Activated T-cell treated with anti-CD3 and anti-CD28 coated beads for 1 hour (primary cell): ENCODE results near the gene VCL.
"Not testable (repeated sequence)": the region's sequence is repeated elsewhere in the genome, so short reads cannot be mapped to it uniquely, and the experiment has no call there.

Experiments used
- DNase-seq: peaks from one replicate; pipeline ENCODE4 v3.0.0-alpha.2; 2020; ENCODE audit warnings: low read depth

Gene VCL

DNA sequence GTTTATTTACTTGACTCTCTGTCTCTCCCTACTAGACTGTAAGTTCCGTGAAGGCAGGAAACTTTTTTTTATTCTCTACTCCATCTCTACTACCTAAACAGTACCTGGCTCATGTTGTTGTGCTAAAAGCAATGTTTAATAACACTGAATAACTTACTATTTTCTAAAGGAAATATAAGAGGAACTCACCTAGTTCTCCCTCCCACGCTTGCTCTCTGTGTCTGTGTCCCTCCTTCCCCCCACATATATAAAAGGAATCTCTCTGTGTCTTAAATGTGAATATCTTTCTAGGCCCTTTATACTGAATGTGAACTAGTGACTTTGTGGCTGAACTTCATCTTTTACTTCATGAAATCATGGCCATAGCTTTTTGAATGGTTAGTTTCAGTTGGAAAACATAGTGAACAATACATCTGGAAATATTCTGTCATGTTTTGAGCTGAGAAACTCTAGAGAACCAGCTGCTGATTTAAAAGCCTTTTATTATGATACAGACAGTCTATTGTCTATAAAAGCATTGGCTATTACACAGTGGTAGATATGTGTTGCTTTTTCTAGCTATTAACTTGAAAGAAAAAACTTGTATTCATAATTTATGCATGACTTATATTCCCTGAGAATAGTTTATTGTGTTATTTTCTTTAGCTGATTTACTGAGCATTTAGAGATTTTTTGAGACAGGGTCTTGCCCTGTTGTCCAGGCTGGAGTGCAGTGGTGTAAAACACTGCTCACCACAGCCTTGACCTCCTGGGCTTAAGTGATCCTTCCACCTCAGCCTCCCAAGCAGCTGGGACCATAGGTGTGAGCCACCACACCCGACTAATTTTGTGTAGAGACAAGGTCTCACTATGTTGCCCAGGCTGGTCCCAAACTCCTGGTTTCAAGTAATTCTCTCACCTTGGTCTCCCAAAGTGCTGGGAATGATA, 42.5 kb downstream of the VCL start:
- DNase-seq = no peak

GRCh38 chr10:74044419-74044818, 46.5 kb downstream of the VCL start:
- no peak for DNase-seq

GRCh38 chr10:74047304-74047703, 49.4 kb downstream of the VCL start:
- no peak for DNase-seq

DNA sequence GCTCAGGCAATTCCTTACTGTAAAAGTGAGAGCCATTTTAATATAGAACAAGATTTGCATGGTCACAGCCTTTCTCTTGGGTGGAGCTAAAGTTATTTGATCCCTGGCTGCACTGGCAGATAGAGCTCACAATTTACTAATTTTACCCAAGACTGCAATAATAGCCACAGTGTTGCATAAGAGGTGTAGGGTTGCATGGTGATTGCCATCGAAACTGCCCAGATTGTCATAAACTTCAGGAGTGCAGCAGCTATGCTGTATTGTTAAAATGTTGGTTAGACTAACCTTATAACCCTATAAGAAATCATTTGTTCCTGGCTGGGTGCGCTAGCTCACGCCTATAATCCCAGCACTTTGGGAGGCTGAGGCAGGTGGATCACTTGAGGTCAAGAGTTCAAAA, 50.0 kb downstream of the VCL start:
- DNase-seq = no peak

- DNase-seq = no peak
Observed at GRCh38 chr10:74048433-74048832, 50.5 kb downstream of the VCL start.

GRCh38 chr10:74049955-74050354, 52.0 kb downstream of the VCL start:
- no peak for DNase-seq

DNA sequence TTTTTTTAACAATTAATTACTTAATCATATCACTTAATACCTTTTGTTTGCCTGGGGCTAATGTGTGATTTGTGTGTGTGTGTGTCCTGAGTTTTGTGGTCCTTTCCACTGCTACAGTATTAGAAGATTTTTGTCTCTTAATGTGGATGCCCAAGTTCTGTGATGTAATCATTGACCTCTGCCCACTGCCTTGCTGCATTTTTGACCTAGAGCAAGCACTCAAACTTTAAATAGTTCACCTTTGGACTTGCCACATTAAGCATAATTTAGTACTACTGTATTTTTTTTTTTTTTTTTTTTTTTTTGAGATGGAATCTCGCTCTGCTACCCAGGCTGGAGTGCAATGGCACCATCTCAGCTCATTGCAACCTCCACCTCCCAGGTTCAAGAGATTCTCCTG, 52.7 kb downstream of the VCL start:
- DNase-seq = no peak

GRCh38 chr10:74051736-74052342, 53.9 kb downstream of the VCL start:
- no peak for DNase-seq

GRCh38 chr10:74052994-74053393, 55.1 kb downstream of the VCL start:
- no peak for DNase-seq

GRCh38 chr10:74055383-74056049, 57.6 kb downstream of the VCL start:
- DNase-seq = no peak

GRCh38 chr10:74056050-74056818, 58.3 kb downstream of the VCL start:
- DNase-seq = no peak

DNA sequence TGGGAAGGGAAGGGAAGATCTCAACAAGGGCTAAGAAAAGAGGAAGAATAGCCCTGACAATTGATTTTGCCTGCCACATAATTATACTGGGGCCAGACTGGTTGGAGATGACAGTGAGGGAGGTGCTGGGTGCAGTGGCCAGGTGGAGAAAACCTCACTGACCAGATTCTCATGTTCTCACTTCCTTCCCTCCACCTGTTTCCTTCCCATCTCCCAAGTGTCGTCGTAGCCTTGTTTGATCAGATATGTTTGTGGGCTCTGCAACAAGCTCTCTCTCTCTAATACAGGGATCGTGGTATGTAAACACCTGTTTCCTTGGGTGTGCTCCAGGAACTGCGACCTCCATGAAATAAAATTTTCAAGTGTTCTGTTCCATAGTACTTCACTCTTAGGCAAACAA, 60.2 kb downstream of the VCL start:
- DNase-seq = no peak

- no peak for DNase-seq
Observed at GRCh38 chr10:74058658-74059057, 60.7 kb downstream of the VCL start.

DNA sequence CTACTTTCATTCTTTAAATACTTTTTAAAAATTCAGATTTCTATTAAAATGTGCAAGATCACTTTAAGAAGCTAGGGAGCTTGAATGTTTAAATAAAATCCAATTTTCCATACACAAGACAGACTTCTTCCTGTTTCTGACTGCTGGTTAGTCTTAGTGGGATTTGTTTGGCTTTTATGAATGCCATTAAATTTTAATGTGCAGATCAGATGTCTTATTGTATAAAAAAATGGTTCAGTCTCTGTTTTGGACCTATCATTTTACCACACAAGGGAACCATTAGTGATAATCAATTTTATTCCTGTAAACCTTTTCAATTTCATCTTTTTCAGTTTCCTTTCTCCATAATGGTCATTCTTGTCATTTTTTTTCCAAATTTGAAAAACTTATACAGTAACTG, 63.2 kb downstream of the VCL start:
- DNase-seq = no peak

DNA sequence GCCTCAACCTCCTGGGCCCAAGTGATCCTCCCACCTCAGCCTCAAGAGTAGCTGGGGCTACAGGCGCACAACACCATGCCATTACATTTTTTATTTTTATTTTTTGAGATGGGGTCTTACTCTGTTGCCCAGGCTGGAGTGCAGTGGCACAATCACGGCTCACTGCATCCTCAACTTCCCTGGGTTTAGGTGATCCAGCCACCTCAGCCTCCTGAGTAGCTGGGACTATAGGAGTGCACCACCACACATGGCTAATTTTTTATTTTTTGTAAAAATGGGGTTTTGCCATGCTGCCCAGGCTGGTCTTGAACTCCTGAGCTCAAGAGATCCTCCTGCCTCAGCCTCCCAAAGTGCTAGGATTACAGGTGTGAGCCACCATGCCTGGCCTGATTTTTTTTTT, 64.1 kb downstream of the VCL start:
- not testable (repeated sequence) for DNase-seq

DNA sequence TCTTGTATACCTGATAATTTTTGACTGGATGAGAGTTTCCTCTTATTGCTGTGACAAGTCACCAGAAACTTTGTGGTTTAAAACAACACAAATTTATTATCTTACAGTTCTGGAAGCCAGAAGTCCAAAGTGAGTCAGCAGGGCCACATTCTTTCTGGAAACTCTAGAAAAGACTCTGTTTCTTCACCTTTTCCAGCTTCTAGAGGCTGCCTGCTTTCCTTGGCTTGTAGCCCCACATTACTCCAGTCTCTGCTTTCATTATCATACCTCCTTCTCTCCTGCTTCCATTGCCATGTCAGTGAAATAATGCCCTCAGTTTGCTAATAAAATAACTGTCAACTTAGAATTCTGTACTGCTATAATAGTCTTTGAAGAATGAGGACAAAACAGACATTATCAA, 65.3 kb downstream of the VCL start:
- no peak for DNase-seq

DNA sequence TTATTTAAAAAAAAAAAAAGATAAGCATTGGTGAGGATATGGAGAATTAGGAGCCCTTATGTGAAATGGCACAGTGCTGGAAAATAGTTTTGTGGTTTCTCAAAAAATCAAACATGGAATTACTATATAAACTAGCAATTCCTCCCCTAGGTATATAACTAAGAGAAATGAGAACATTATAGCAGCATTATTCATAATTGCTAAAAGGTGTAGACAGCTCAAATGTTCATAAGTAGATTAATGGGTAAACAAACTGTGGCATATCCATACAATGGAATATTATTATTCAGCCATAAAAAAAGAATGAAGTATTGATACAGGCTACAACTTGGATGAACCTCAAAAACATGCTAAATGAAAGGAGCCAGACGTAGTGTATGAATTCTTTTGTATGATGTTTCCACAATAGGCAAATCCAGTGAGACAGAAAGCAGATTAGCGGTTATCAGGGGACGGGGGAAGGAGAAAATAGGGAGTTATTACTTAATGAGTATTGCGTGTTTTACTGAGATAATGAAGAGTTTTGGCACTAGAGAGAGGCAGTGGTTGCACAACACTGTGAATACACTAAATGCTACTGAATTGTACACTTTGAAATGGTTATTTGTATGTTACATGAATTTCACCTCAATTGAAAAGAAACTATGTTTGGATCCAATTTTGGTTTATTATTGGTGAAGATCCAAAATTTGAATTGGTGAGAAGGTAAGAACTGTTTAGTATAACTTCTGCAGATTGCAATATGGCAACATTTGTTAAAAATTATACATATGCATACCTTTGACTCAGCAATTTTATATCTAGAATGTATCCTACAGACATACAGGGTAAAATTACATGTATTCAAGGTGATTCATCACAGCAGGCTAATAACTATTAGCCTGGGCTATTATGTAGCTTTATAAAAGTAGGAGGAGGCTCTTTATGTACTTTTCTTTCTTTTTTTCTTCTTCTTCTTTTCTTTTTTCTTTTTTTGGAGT, 69.7 kb downstream of the VCL start:
- DNase-seq = no peak

DNA sequence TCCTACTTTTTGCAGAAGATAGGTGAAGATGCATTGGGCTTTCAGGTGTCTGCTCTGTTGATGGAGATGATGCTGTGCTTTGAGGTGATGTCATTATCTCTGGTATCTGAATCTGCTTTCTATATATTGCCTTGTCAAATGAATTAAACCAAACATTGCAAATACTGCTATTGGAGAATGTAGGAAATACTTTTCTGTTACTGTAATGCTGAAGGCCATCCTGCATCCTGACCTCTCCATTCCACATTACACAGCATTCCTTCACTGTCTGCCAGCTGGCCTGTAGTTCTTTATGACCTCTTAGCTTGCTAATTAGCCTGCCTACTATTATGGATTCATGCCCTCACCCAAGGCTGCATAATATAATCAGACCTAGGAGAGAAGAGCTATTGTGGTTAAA, 73.2 kb downstream of the VCL start:
- no peak for DNase-seq

DNA sequence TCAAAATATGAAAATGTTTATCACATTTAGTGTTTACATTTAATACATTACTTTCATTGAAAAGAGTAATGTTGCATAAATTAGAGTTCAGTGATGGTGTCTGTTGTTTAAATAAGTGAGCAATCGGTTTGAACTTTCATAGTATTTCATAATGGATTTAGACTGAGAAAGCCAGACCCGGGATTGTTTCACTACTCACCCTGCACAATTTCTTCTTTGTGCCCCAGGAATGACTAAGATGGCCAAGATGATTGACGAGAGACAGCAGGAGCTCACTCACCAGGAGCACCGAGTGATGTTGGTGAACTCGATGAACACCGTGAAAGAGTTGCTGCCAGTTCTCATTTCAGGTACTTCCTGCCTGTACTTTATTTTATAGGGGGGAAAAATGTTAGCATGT, 74.6 kb downstream of the VCL start:
- DNase-seq = no peak

GRCh38 chr10:74075906-74076305, 78.0 kb downstream of the VCL start:
- DNase-seq = no peak

- no peak for DNase-seq
Observed at GRCh38 chr10:74076961-74077360, 79.0 kb downstream of the VCL start.
